A549 (cell line): ENCODE data around the gene SYT1.

Experiments
- CTCF ChIP-seq: fragments of >200 bp; sonication (Bioruptor Twin); formaldehyde crosslinking; IDR thresholded peaks from 3 replicates; pipeline ENCODE4 v1.5.1; 2016
- KDM1A ChIP-seq: fragments of 200-600 bp; sonication (generic); IDR thresholded peaks from 2 replicates; pipeline ENCODE4 v1.6.1; 2016; ENCODE audit warnings: low read depth, mild to moderate bottlenecking
- RAD21 ChIP-seq, 2 experiments: fragments of >200 bp in 1 of 2; sonication (Bioruptor Twin) in 1 of 2; formaldehyde crosslinking in 1 of 2; IDR thresholded peaks in 1 of 2; conservative IDR thresholded peaks in 1 of 2; 2 replicates in 1 of 2; 3 replicates in 1 of 2; pipeline ENCODE4 v1.6.1; 2012 to 2018; ENCODE audit warnings: inconsistent platforms in 1 of 2
- RFX5 ChIP-seq: fragments of 450-650 bp; IDR thresholded peaks from 2 replicates; pipeline ENCODE4 v1.7.1; 2014; ENCODE audit warnings: antibody characterized with exemption, mild to moderate bottlenecking, moderate library complexity
- RNF2 ChIP-seq: fragments of 200-600 bp; sonication (generic); IDR thresholded peaks from 2 replicates; pipeline ENCODE4 v1.6.1; 2016; ENCODE audit warnings: low read depth, mild to moderate bottlenecking, antibody characterized with exemption, moderate library complexity, borderline replicate concordance

DNA sequence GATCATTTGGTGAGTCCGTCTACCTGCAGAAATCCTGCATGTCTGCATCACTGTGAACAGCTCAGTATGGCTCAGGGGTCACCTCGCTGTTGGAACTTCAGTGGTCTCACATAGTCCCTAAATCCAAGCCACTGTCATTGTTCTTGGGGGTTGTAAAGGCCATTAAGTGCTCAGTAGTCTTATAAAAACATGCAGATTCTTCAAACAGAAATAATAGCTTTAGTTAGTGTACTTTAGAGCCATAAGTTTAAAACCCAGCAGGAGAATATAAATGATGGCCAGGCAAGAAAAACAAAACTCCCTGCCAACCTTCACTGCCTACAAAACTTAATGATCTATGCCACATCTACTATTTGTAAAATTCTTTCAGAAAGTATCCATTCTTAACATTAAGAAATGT is 396.3 kb downstream of the SYT1 start:
- TF ChIP-seq RFX5 (no peak), CTCF (no peak), RNF2 (no peak), KDM1A (no peak), RAD21 (conservative IDR thresholded peaks at IDR 0.05 in 1 of 2, IDR thresholded peaks at IDR 0.05 in 1 of 2) (no peak)
